Spleen (tissue), 11 donors: Measurements from ENCODE around the gene SLC29A3. TPM values are rescaled to one million over a fixed set of nuclear protein-coding genes. Genes with fewer than 3 reads are reported as not detected.

Experiments used
- DNase-seq: peaks from one replicate; pipeline ENCODE4 v3.0.0-alpha.2; 2020
- H3K27ac ChIP-seq, 8 donors: fragments of 200-600 bp; sonication (generic) in 7 of 8; 1 replicate in 4 of 8; 2 replicates in 4 of 8; pipeline versions ENCODE4 v1.5.0 to v1.8.0; 2016 to 2021; ENCODE audit warnings: inconsistent platforms in 4 of 8, mild to moderate bottlenecking in 4 of 8, moderate library complexity in 1 of 8
- H3K27me3 ChIP-seq, 7 donors: fragments of 200-600 bp; sonication (generic) in 6 of 7; replicated peaks in 1 of 7; 1 replicate in 4 of 7; 2 replicates in 3 of 7; pipeline versions ENCODE4 v1.5.0 to v1.8.0; 2016 to 2021; ENCODE audit warnings: inconsistent platforms in 3 of 7, mild to moderate bottlenecking in 1 of 7
- H3K36me3 ChIP-seq, 6 donors: fragments of 200-600 bp; sonication (generic) in 5 of 6; 1 replicate in 4 of 6; 2 replicates in 2 of 6; pipeline versions ENCODE4 v1.5.0 to v1.8.0; 2016 to 2021; ENCODE audit warnings: inconsistent platforms in 2 of 6
- H3K4me1 ChIP-seq, 6 donors: fragments of 200-600 bp; sonication (generic) in 5 of 6; 1 replicate in 3 of 6; 2 replicates in 3 of 6; pipeline versions ENCODE4 v1.5.0 to v1.8.0; 2016 to 2021; ENCODE audit warnings: inconsistent platforms in 3 of 6
- H3K4me3 ChIP-seq, 8 donors: fragments of 200-600 bp; sonication (generic) in 7 of 8; 1 replicate in 4 of 8; 2 replicates in 4 of 8; pipeline versions ENCODE4 v1.5.0 to v1.8.0; 2016 to 2021; ENCODE audit warnings: inconsistent platforms in 4 of 8, mild to moderate bottlenecking in 4 of 8, moderate library complexity in 2 of 8
- H3K9me3 ChIP-seq, 8 donors: fragments of 200-600 bp; sonication (generic) in 7 of 8; 1 replicate in 4 of 8; 2 replicates in 4 of 8; pipeline versions ENCODE4 v1.5.0 to v1.8.0; 2016 to 2021; ENCODE audit warnings: inconsistent platforms in 4 of 8
- POLR2A ChIP-seq, 3 donors: fragments of 450-650 bp; IDR thresholded peaks; one replicate each; pipeline ENCODE4 v1.5.1; 2017; ENCODE audit warnings: antibody characterized with exemption in 3 of 3, mild to moderate bottlenecking in 1 of 3
- POLR2AphosphoS5 ChIP-seq, 3 donors: sonication (generic); formaldehyde crosslinking; IDR thresholded peaks; one replicate each; pipeline ENCODE4 v1.5.1; 2017; ENCODE audit warnings: antibody characterized with exemption in 3 of 3
- whole genome bisulfite sequencing, 5 donors: extraction: QIAGEN DNeasy Blood & Tissue Kit in 3 of 5; methylation state at CpG; one replicate each; pipeline versions ENCODE4 v1.1.5 to v1.1.7; 2013 to 2018; 5-methylcytosine and 5-hydroxymethylcytosine counted together
- intact Hi-C: fragments of 100-400 bp; cut with DNase I; formaldehyde crosslinking; loops from one replicate; pipeline ENCODE4 v1.15.0; 2023; ENCODE audit warnings: low total_unique reads
- polyA plus RNA-seq, 3 donors: library from polyadenylated mRNA; stranded (reverse); fragments of 200-250 nt; gene quantifications; one replicate each; pipeline ENCODE4 v1.2.1, GENCODE V29; 2013
- total RNA-seq, 7 donors: library from RNA; depleted of rRNA in 3 of 7; stranded (reverse); fragments of >200 nt in 3 of 7; fragmentation: NEBNext Ultra II Directional in 4 of 7; extraction: Animal tissue kit (Norgen Biotek cat#: 25700) in 4 of 7; gene quantifications; one replicate each; pipeline versions ENCODE4 v1.1.0 to v1.2.1, GENCODE V29; 2016 to 2021
- TF ChIP-seq, protein P1 (sequence below), 11 experiments: fragments of 200-600 bp in 7 of 11; fragments of 450-650 bp in 4 of 11; sonication (generic) in 4 of 11; IDR thresholded peaks in 8 of 11; conservative IDR thresholded peaks in 3 of 11; 1 replicate in 7 of 11; 2 replicates in 4 of 11; pipeline versions ENCODE4 v1.4.0 to v1.8.0; 2016 to 2021; ENCODE audit warnings: antibody characterized with exemption in 11 of 11, inconsistent platforms in 4 of 11, mild to moderate bottlenecking in 1 of 11
- donor health status: healthy with polysubstance abuse.
- donor health status: DM: no; HTN: no; CAD: no; lungs with moderate emphysema.
- donor health status: DM: no; HTN: no; CAD: no.
- donor health status: Bipolar disorder and iron deficiency.
- donor health status: healthy.
- donor health status: DM: no; HTN: no; CAD: no.
- donor health status: DM: yes; HTN: yes; CAD: no.

SLC29A3 gene
- total and polyA plus RNA-seq, 10 donors, result 3.3 to 15.6 (median 7.7) TPM

DNA sequence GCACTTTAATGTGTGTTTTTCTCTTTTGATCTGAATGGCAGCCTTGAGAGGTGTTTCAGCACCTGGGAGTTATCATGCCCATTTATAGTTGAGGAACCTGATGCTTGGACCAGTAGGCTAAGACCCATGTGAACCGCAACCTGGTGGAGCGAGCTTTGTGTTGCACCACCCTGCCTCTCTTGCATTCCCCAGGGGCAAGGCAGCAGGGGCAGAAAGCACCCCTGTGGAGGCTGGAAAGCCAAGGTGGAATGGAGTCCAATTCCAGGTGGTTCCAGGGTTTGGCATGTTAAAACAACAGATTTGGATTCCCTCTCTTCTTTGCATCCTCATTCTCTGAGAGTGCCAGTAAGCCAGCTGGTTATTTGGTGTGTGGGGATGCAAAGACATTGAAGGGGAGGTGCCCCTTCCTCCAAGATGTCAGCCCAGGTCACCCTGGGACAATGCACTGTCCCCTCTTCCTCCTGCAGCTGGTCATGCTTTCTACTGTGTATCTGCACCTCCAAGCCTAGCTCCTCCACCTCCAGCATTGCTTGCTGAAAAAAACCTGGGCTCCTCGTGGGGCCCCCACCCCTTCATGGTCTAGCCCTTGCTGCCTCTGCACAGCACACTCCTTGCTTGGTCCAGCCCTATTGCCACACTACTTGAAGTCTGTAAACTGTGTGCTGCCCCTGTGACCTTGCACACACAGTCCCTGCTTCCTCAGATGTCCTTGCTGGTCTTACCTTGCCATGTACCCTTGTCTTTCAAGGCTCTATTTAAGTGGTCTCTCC is 72.0 kb downstream of the SLC29A3 start:
- TF ChIP-seq POLR2A (IDR thresholded peaks at IDR 0.05), result no peak
- no peak for TF ChIP-seq POLR2AphosphoS5 (IDR thresholded peaks at IDR 0.05)
- TF ChIP-seq, protein P1, sequence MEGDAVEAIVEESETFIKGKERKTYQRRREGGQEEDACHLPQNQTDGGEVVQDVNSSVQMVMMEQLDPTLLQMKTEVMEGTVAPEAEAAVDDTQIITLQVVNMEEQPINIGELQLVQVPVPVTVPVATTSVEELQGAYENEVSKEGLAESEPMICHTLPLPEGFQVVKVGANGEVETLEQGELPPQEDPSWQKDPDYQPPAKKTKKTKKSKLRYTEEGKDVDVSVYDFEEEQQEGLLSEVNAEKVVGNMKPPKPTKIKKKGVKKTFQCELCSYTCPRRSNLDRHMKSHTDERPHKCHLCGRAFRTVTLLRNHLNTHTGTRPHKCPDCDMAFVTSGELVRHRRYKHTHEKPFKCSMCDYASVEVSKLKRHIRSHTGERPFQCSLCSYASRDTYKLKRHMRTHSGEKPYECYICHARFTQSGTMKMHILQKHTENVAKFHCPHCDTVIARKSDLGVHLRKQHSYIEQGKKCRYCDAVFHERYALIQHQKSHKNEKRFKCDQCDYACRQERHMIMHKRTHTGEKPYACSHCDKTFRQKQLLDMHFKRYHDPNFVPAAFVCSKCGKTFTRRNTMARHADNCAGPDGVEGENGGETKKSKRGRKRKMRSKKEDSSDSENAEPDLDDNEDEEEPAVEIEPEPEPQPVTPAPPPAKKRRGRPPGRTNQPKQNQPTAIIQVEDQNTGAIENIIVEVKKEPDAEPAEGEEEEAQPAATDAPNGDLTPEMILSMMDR (IDR thresholded peaks at IDR 0.05 in 8 of 11, conservative IDR thresholded peaks at IDR 0.05 in 3 of 11), result no peak
- DNase-seq, result peak; percentile 23
- Histone ChIP-seq H3K4me1 (peaks cover 0 to 5% (median 2%) of the 10 kb centered on the region in 6 donors), H3K4me3 (no peak overlapping the region), H3K9me3 (no peaks in the 10 kb centered on the region), H3K36me3 (no peaks in the 10 kb centered on the region), H3K27me3 (peaks cover 0 to 58% (median 2%) of the 10 kb centered on the region in 7 donors), H3K27ac (no peak overlapping the region)
- WGBS, 5 donors, result 67 to 87% (median 73%) methylated on average over 3 of the region's 3 CpGs
- intact Hi-C loops, result loop anchor here (10.0 kb wide), 1 partner anchor 314 kb away; no protein-coding TSS in a partner anchor

DNA sequence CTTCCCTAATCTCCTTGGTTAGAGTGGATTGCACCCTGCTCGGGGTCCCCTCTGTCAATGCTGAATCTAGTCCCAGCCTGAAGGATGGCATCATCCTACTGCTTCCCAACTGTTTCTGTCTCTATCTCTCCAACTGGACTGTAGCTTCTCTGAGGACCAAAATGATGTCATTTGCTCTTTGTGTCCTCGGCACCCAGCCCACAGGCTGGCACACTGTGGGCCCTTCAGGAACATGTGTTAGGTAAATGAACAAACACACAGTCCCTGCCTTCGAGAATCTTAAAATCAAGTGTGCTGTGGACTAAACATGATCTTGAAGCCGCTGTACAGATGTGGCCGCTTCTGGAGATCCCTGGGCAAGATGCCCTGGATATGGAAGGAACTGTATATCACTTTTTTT is 72.6 kb downstream of the SLC29A3 start:
- 75 to 90% (median 84%) methylated on average over 5 of the region's 5 CpGs for WGBS, 5 donors
- Histone ChIP-seq H3K4me1 (peaks cover 0 to 10% (median 6%) of the 10 kb centered on the region in 6 donors), H3K36me3 (no peaks in the 10 kb centered on the region), H3K9me3 (no peaks in the 10 kb centered on the region), H3K27ac (no peak overlapping the region), H3K4me3 (no peak overlapping the region), H3K27me3 (peaks cover 0 to 64% (median 5%) of the 10 kb centered on the region in 7 donors)
- intact Hi-C loops, result loop anchor here (10.0 kb wide), 1 partner anchor 313 kb away; no protein-coding TSS in a partner anchor
- no peak for DNase-seq
- TF ChIP-seq POLR2AphosphoS5 (IDR thresholded peaks at IDR 0.05), result no peak
- no peak for TF ChIP-seq POLR2A (IDR thresholded peaks at IDR 0.05)
- TF ChIP-seq, protein P1 (IDR thresholded peaks at IDR 0.05 in 8 of 11, conservative IDR thresholded peaks at IDR 0.05 in 3 of 11), result no peak

DNA sequence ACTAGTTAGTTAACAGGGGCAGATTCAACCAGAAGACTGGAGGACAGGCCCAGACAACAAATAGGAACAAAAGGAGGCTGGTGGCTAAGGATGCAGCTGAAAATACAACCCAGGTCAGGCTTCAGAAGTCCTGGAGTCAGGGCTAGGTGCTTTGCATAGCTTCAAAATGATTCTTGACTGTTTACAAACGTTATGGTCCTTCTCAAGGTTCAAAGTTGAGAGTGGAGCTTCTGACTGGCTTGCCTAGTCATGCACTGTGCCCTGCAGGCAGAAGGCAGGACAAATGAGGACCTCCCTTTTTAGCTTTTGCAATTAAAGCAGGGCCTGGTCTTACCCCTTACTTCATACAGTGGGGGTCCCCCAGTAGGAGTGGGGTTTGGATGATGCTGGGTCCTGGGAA is 73.2 kb downstream of the SLC29A3 start:
- no peak for TF ChIP-seq POLR2A (IDR thresholded peaks at IDR 0.05)
- TF ChIP-seq POLR2AphosphoS5 (IDR thresholded peaks at IDR 0.05), result no peak
- TF ChIP-seq, protein P1 (IDR thresholded peaks at IDR 0.05 in 8 of 11, conservative IDR thresholded peaks at IDR 0.05 in 3 of 11), result no peak
- Histone ChIP-seq H3K27me3 (peaks cover 0 to 70% (median 11%) of the 10 kb centered on the region in 7 donors), H3K36me3 (no peaks in the 10 kb centered on the region), H3K27ac (no peak overlapping the region), H3K4me3 (no peak overlapping the region), H3K9me3 (no peaks in the 10 kb centered on the region), H3K4me1 (peaks cover 2 to 16% (median 10%) of the 10 kb centered on the region in 6 donors)
- WGBS, 5 donors, result 25 to 59% (median 47%) methylated on average over 1 of the region's 1 CpG
- intact Hi-C loops, result loop anchor here (10.0 kb wide), 1 partner anchor 313 kb away; no protein-coding TSS in a partner anchor
- no peak for DNase-seq
